Endothelial cell (in vitro differentiated cells): Measurements from ENCODE around the gene YAF2. TPM values are rescaled to one million over a fixed set of nuclear protein-coding genes. Genes with fewer than 3 reads are reported as not detected.

Source experiments
- total RNA-seq: library from RNA; stranded (reverse); fragmentation: NEBNext Ultra II Directional; extraction: Animal tissue kit (Norgen Biotek cat#: 25700); gene quantifications from one replicate; pipeline ENCODE4 v1.2.1, GENCODE V29; 2021; ENCODE audit not compliant: unreplicated experiment

Gene YAF2
- total RNA-seq, 1 donor from 2014 or later: 23.2 TPM

Other genes starting within 250 kb of the YAF2 start
- gene GXYLT1, start 93.4 kb downstream of the YAF2 start, total RNA-seq: 28.9 TPM
- 31.5 TPM for gene ZCRB1, start 87.8 kb upstream of the YAF2 start, total RNA-seq
- gene PPHLN1, start 87.9 kb upstream of the YAF2 start, total RNA-seq: 50.3 TPM